HG03520 (cell line): ENCODE data around the gene CSN1S1.

Experiments used
- ATAC-seq: cut with Tn5 transposase; IDR thresholded peaks from one replicate; pipeline ENCODE4 v1.9.1; 2021; ENCODE audit warnings: mild to moderate bottlenecking, moderate library complexity; ENCODE audit not compliant: unreplicated experiment

CSN1S1 gene

DNA sequence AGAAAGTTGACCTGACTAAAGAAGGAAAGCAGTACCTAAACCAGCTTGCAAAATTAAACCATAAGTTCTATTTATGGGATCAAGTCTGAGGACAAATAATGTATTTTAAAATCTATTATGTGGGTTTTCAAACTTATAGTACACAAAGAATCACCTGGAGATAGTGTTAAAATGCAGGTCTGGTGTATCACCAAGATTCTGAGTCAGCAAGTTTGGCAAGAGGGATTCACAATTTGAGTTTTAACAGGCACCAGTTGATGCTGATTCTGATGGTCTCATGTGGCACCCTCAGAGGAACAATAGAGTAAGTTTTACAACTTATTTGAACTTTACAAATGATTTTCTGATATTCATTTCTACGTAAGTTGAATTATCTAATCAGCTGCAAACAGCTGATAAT lies 55.8 kb downstream of the CSN1S1 start:
- ATAC-seq: no peak

DNA sequence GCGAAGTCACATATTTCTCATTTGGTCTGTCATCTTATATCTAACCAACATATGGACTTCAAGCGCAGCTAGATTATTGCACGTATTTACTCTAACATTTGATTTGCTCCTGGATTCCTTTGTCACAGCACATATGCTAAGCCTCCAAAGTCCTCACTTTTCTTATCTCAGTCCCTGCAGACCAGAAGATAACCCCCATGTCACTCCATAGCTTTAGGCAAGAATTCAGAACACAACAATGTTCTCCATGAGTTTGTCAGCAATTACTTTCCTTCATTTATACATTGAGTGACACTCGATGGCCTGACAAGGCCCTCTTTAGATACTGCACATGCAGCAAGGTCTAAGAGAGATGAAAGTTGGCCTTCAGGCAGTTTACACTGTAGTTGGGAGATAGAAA lies 60.1 kb downstream of the CSN1S1 start:
- no peak for ATAC-seq

- no peak for ATAC-seq
These were observed 63.9 kb downstream of the CSN1S1 start for GRCh38 chr4:69994782-69995181.

DNA sequence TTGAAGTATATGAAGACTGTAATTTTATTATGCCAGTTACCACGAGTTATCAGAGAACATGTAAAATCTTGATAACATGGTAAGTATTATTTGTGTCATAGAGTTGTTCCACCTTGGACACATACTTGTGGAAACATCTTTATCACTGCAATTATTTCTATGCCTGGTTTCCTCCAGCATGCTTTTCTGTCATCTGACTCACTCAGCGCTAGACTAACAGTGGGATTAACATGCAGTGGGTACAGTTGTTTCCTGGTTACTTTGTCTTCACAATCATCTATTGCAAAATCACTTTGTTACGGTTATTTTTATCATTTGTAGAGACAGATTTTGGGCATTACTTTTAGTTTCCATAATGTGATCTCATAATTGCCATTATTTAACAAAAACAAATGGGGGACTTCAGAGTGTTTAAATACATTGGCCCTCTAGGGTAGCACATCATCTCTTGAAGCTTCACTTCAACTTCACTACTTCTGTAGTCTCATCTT lies 64.7 kb downstream of the CSN1S1 start, which contains the start of gene STATH:
TSS of gene STATH (plus strand) at position 441 of the 491 bp plus-strand sequence. CDS start 2,472 bp downstream, outside the sequence.
- ATAC-seq: no peak
